ENCODE data around the gene UGP2.
"Not testable (repeated sequence)": the region's sequence is repeated elsewhere in the genome, so short reads cannot be mapped to it uniquely, and the experiment has no call there.

UGP2 gene

DNA sequence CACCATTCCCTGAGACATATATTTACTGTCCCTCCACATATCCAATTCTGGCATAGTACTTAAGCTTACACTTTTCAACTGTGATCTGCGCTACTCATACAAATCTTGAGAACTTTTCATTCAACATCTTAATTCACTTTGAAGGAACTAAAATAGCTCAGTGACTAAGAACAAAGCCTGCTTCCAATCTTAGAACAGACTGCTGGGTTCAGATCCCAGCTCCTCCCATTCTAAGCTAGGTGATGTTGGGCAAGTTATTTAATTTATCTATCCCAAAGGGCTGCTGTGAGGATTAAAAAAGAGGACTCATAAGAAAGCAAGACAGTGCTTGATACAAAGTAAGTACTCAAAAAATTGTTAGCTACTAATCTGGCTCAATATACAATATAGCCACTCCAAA lies 57.9 kb downstream of the UGP2 start:
- DNase-seq = no peak

DNA sequence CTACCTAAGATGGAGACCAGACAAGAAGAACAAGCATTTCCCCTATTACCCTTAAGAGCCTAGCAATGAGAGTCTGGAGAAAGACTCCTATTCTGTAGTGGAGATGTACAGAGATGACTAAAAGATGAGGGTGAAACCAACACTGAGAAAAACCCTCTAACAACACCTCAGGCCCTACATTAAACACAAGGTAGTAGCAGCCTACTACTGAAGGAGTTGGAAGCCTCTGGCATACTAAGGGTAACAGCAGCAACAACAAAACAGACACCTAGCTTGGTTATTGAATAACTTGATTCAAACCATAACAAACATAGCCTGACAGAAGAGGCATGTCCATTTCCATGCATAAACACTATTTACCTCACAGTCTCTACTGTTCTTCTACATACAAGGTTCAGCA lies 60.5 kb downstream of the UGP2 start:
- peak; percentile 11 for DNase-seq

- peak; percentile 35 for DNase-seq
These were observed 61.3 kb downstream of the UGP2 start for GRCh38 chr2:63903003-63903402.

DNA sequence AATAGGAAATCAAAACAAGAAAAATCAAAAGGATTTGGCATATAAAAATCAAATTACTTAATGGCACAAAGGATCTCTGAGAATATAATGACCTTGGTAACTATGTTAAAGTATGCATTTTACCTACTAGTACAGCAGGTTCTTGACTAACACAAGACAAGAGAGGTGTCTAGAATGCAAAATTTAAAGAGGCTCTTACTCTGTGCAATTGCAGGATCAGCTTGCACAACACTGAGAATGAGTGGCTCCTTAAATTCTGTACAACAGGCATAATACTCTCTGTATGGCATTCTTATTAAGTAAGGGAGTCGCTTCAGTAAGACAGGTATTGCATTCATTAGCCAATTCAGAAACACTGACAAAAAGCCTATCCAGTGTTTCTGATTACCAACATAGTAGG lies 72.6 kb downstream of the UGP2 start:
- no peak for DNase-seq

DNA sequence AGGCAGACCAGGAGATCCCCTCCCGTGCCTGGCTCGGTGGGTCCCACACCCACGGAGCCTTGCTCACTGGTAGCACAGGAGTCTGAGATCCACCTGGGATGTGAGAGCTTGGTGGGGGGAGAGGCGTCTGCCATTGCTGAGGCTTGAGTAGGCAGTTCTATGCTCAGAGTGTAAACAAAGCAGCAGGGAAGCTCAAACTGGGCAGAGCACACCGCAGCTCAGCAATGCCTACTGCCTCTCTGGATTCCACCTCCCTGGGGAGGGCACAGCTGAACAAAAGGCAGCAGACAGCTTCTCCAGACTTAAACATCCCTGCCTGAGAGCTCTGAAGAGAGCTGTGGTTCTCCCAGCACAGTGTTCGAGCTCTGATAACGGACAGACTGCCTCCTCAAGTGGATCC lies 85.1 kb downstream of the UGP2 start:
- no peak for DNase-seq

DNA sequence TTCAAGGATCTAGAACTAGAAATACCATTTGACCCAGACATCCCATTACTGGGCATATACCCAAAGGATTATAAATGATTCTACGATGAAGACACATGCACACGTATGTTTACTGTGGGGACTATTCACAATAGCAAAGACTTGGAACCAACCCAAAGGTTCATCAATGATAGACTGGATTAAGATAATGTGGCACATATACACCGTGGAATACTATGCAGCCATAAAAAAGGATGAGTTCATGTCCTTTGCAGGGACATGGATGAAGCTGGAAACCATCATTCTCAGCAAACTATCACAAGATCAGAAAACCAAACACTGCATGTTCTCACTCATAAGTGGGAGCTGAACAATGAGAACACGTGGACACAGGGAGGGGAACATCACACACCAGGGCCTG lies 90.4 kb downstream of the UGP2 start:
- not testable (repeated sequence) for DNase-seq

Data from activated CD4-positive, alpha-beta T cell treated with anti-CD3 and anti-CD28 coated beads, Interleukin-2, Interleukin-6, amounts not matched to agents 100 ng/mL and 50 ng/mL, durations not matched to agents 16 hours and 8 hours (primary cell).